HG03354 (cell line): ENCODE results near the gene EMC8.

Experiments used
- ATAC-seq: cut with Tn5 transposase; IDR thresholded peaks from one replicate; pipeline ENCODE4 v1.9.1; 2021; ENCODE audit warnings: mild to moderate bottlenecking; ENCODE audit not compliant: unreplicated experiment, poor library complexity, severe bottlenecking

EMC8 gene

GRCh38 chr16:85736921-85737320 is 62.4 kb downstream of the EMC8 start:
- no peak for ATAC-seq

- ATAC-seq = peak; percentile 4
Observed at GRCh38 chr16:85735946-85736345, 63.4 kb downstream of the EMC8 start.

GRCh38 chr16:85735225-85735635 is 64.1 kb downstream of the EMC8 start:
- peak; percentile 85 for ATAC-seq

- no peak for ATAC-seq
Observed at GRCh38 chr16:85734311-85735017, 64.9 kb downstream of the EMC8 start.

- no peak for ATAC-seq
Observed at GRCh38 chr16:85733839-85734170, 65.5 kb downstream of the EMC8 start.

- ATAC-seq = no peak
Observed at GRCh38 chr16:85733155-85733838, 66.0 kb downstream of the EMC8 start.

GRCh38 chr16:85731179-85731578 is 68.2 kb downstream of the EMC8 start:
- ATAC-seq = no peak

- no peak for ATAC-seq
Observed at GRCh38 chr16:85730186-85730465, 69.2 kb downstream of the EMC8 start.

- ATAC-seq = no peak
Observed at GRCh38 chr16:85729452-85730185, 69.7 kb downstream of the EMC8 start.

- ATAC-seq = no peak
Observed at GRCh38 chr16:85728879-85729278, 70.5 kb downstream of the EMC8 start.
